GM20000 (cell line): Measurements from ENCODE around the gene KLHL17.

Experiments
- DNase-seq: peaks from one replicate; pipeline ENCODE4 v3.0.0; 2012; ENCODE audit warnings: low spot score
- CTCF ChIP-seq: IDR thresholded peaks from 2 replicates; pipeline ENCODE4 v1.5.1; 2012; ENCODE audit warnings: mild to moderate bottlenecking, control low read depth; ENCODE audit errors: extremely low read depth, missing control alignments

The KLHL17 gene

GRCh38 chr1:940107-941014 is 20.0 kb upstream of the KLHL17 start:
- no peak for TF ChIP-seq CTCF
- DNase-seq = peak; percentile 84

- DNase-seq = peak; percentile 70
- no peak for TF ChIP-seq CTCF
These were observed 19.3 kb upstream of the KLHL17 start for GRCh38 chr1:941015-941587.

GRCh38 chr1:941588-942383 is 18.6 kb upstream of the KLHL17 start:
- no peak for TF ChIP-seq CTCF
- DNase-seq = peak; percentile 84

- no peak for DNase-seq
- no peak for TF ChIP-seq CTCF
These were observed 18.0 kb upstream of the KLHL17 start for GRCh38 chr1:942411-942821.

GRCh38 chr1:942864-943533 is 17.4 kb upstream of the KLHL17 start:
- TF ChIP-seq CTCF = no peak
- no peak for DNase-seq

GRCh38 chr1:943545-944340 is 16.6 kb upstream of the KLHL17 start:
- no peak for TF ChIP-seq CTCF
- no peak for DNase-seq
